Measurements from ENCODE around the gene IL20RA.
A peak's percentile ranks its signal among the peaks of the same experiment; 100 is the strongest.
"Not testable (repeated sequence)": the region's sequence is repeated elsewhere in the genome, so short reads cannot be mapped to it uniquely, and the experiment has no call there.

IL20RA gene

DNA sequence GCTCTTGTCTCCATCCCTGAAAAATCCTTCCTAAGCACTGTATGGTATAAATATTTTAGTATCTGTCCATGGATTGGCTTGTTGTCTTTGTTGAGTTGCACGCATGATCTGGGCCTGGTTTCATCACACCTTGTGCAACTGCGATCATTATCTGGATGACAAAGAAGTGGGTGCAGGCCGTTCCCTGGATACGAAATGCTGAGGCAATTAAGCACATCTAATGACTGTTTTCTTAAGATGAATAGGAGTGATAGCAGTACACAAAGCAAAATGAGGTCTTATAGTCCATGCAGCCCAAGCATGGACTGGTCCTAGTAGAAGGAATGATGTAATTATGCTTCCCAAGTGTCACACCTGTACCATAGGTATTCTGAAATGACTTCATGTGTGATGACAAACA lies 74.8 kb downstream of the IL20RA start:
- ATAC-seq (no peak), DNase-seq (no peak)

DNA sequence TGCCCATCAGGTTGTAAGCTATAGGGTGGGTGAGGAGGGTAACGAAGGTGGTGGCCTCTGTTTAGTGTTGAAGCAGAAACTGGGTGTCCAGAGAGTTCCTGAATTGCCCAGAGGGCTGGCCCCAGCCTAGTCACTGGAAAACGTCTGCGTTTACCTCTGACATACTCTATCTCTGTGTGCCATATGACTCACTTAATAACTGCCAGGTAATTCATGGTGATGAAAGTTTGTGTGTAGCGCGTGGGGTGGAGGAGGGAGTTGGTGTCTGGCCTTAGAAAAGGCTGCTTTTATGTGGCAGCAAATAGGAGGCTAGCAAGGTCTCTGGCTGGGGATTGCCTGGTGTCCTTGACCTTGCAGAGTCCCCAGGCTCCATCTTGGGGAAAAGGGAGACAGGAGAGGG lies 75.3 kb downstream of the IL20RA start:
- ATAC-seq = no peak
- no peak for DNase-seq

DNA sequence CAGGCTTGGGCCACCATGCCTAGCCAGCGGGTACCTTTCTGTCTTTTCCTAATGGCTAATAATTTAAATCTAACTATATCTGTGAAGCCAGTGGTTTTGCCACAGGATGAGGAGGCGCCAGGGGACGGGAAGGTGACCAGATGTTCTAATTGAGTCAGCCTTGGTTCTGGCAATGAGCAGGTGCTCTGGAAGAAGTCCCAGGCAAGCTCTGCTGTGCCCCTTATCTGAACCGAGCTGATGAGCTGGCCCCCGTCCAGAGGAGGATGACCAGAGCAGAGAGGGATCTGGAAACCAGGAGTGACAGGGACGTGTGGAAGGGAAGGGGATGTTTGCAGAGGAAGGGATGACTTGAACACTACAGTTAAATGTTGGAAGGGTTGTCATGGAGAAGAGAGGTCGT lies 75.9 kb downstream of the IL20RA start:
- ATAC-seq = no peak
- DNase-seq = no peak

DNA sequence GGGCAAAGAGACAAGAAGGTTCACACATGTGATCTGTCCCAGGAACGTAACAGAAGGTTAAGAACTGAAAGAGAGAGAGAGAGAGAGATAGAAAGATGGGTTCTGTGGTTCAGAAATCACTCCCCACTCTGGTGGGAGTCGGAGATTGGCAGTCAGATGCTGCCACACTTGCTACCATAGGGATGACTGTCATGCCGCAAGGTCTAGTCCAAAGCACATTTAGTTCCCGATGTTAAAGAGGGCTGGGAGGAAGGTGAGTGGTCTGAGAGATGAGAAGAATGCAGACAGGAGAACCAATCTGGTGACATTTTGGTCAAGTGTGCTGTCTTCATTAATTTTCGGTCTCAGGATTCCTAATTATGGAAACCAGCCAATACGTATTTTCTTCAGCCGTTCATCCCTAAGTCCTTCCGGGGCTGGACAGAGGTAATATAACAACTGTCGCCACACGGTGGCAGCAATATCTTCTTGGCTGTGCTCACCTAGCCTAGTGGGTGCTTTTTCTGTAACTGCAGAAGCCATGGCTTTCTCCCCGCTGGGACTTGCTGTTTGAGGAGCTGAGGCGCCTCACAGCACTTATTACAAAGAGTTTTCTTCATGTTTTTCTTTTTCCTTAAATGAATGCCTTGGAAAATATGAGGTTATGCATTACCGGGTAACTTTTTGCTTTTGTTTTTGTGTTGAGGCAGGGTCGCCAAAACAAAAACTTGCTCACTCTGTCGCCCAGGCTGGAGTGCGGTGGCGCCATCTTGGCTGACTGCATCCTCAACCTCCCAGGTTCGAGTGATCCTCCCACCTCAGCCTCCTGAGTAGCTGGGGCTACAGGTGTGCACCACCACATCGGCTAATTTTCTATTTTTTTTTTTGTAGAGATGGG lies 76.7 kb downstream of the IL20RA start:
- ATAC-seq (peak; percentile 82), DNase-seq (peak; percentile 73)

DNA sequence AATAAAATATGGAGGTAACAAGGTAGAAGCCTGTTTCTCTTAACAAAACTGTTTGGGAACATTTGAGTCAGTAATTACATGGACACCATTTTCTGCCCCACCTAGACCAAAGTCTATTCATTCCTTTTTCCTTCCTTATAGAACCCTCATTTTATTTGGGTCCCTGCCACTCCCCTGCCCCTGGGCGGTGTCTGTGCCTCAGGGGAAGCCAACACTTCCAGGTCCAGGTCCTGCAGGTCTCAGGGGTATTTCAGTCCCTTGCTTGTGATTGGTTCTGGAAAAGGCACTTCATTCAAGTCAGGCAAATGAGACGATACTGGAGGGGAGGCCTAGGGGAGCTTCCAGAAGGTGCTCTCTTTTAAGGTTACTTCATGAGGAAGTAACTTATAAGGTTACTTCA lies 80.4 kb downstream of the IL20RA start:
- DNase-seq (no peak), ATAC-seq (no peak)

DNA sequence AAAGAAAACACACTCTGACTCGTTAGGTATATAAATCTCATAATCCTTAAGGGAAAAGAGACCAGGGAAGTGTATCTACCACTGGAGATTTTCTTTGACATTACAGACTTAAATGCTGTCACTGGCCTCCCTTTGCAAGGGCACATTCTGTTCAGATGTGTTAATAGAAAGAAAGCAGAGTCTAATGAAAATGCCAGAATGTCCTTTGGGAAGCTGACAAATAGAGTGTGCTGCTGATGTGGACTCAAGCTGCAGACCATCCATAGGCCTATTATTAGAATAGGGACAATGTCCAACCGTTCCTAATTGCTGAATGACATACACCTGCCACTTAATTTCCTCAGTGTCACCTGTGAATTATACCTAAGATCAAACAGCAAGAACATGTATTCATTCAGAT lies 81.5 kb downstream of the IL20RA start:
- ATAC-seq (no peak), DNase-seq (no peak)

DNA sequence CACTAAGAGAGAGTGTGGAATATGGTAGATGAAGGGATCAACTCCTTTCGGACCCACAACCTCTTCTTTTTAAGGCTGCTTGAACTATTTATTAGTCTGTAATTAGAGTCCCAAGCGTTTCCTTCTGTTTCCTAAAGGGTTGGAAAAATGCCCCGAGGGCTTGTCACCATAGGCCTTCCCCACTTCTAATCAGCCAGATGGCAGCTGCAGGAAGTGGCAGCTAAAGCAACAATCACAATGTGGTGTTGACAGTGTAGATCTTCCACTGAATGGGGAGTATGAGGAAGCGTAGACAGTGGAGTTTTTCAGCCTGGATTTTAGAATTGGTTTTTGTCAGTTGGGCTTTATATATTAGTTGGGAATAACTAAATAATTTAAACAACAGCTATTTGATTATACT lies 82.1 kb downstream of the IL20RA start:
- ATAC-seq (no peak), DNase-seq (no peak)

DNA sequence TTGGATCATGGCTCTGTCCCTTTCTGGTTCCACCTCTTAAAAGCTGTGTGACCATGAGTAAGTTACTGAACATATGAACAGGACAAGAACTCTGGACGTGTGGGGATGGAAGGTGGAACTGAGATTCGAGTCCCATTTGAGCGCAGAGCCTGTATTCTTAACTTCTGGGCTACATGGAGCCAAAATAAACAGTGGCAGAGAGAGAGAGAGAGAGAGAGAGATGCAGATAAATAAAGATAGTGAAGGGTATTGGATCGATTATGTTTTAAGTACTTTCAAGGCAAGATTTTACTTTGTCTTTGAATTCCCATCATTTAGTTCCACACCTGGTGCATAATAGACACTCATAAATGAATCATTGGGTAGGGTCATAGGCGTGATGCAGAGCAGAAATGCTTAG lies 82.9 kb downstream of the IL20RA start:
- ATAC-seq = no peak
- DNase-seq = no peak

DNA sequence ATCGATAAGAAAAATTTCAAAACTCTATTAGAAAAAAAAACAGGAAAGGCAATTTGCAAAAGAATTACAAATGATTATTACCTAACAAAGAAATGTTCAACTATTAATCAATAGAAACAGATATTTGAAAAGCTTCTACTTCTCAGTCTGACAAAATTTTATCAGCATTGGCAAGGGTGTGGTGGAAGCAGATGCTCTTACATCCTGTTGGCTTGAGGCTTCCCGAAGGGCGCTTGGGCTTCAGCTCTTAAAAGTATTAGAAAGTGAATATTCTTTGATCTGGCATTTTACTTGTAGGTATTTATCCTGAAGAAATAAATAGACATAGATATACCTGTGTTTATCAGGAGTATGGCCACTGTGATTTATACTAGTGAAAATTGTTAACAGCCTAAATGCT lies 84.0 kb downstream of the IL20RA start:
- ATAC-seq (no peak), DNase-seq (no peak)

DNA sequence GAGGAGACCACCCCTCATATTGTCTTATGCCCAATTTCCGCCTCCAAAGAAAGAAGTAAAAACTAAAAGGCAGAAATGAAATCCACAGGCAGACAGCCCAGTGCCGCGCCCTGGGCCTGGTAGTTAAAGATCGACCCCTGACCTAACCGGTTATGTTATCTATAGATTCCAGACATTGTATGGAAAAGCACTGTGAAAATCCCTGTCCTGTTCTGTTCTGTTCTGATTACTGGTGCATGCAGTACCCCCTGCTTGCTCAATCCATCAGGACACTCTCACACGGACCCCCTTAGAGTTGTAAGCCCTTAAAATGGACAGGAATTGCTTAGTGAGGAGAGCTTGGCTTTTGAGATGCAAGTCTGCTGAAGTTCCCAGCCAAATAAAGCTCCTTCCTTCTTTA lies 84.8 kb downstream of the IL20RA start:
- not testable (repeated sequence) for DNase-seq, ATAC-seq

DNA sequence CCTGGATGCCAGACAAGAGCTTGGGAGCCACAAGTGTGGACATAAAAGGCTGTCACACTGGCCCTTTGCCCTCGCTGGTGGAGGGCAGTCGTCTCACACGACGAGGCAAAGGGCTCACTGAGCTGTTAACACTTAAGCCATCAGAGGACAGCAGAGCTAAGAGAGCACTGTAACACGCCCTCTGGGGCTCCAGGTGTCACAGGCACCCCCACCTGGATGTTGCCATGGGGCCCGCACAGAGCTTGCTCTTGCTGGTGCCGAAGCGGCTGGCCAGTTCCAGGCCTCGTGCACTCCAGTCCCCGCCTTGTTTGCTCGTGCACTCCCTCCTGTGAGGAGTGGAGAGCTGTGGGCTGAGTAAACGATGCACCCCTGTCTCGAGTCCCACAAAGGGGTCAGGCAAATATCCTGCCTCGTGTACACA lies 85.3 kb downstream of the IL20RA start:
- ATAC-seq = no peak
- no peak for DNase-seq

DNA sequence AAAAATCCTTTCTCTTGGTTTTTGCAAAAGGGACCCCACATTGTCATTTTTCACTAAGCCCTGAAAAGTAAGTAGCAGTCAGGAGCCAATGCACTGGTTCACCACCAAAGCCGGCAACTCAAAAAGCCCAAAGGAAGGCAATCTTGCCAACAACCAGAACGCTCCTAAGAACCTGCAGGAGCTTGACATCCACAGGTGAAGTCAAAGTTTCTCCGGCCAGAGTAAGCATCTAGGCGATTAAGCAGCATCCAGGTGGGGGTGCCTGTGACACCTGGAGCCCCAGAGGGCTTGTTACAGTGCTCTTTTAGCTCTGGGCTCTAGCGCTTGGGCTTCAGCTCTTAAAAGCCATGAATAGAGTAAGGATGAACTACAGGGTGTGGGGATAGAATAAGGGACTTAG lies 86.6 kb downstream of the IL20RA start:
- ATAC-seq (no peak), DNase-seq (no peak)

DNA sequence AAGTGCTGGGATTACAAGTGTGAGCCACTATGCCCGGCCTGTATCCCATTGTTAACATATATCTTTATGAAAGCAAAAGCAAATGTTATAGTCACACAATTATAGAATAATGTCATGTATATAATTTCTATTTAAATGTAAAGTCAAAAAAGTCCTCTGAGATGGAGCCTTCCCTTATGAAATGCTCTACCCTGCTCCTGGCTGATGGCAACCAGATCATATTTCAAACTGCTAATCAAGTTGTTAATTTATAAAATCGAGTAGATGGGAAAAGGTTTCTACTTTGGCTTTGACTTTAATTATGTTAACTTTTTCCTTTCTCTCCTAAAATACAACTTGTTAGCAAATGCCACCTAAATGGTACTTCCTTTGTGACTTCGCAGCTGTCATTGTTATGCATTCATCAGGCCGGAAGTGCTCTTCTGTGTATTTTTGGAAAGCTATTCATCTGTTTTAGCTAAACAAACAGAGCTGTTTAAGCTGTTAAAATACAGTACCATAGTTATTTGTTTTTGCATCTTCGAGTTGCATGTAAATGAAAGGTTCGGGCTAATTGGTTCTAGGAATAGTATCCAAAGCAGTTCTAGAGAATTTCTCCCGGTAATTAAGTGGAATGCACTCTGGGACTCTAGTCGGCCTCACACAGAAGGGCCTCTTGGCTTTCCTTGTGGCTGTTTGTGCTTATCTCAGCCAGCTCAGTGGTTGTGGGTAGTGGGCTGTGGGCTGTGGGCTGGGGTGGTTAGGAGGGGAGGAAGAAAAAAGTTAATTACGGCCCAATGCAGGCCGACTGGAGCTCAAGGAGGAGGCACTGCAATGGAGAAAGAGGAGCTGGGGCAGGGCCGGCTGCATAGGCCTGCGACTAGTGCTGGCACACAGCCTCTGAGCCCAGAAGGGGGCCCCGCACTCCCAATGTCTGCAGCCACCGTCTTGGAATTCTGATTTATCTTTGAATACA lies 87.9 kb downstream of the IL20RA start:
- ATAC-seq (peak; percentile 23), DNase-seq (no peak)

DNA sequence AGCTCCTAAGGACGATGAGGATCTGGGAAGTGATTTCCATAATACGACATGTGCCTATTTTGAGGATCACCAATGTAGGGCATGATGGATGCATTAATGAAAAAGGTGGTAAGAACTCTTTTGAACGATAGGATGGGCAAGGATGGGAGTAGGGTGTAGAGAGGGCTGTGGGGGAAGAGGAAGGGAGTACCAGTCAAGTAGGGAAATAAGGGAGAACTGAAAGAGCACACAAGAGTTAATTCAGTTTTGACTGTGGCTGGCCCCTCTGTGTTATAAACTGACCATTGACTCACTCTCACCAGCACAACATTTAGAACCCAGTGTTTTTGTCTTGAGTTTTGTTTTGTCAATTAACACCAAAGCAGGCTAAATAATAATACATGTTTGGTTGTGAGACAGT lies 89.6 kb downstream of the IL20RA start:
- no peak for ATAC-seq
- DNase-seq = no peak

DNA sequence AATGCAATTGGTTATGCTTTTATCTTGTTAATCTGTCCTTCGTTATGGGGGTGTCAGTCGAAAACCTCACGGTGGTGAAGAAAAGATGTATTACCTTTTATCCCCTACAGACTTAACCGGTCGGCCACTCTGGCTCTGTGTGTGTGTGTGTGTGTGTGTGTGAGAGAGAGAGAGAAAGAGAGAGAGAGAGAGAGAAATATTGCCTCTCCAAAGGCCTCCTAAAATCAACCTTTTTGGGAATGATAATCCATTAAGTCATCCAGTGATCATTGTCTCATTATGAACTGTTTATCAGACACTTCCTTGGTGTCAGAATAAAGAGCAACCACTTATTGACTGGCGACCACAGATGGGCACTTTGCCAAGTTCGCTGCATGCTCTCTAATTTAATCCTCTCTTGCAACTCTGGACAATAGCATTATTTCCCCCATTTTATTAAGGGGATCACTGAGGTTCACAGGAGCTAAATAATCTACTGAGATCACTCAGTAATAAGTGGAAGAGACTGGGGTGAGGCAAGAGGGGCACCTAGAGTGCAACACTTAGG lies 92.0 kb downstream of the IL20RA start:
- no peak for DNase-seq
- ATAC-seq = no peak

DNA sequence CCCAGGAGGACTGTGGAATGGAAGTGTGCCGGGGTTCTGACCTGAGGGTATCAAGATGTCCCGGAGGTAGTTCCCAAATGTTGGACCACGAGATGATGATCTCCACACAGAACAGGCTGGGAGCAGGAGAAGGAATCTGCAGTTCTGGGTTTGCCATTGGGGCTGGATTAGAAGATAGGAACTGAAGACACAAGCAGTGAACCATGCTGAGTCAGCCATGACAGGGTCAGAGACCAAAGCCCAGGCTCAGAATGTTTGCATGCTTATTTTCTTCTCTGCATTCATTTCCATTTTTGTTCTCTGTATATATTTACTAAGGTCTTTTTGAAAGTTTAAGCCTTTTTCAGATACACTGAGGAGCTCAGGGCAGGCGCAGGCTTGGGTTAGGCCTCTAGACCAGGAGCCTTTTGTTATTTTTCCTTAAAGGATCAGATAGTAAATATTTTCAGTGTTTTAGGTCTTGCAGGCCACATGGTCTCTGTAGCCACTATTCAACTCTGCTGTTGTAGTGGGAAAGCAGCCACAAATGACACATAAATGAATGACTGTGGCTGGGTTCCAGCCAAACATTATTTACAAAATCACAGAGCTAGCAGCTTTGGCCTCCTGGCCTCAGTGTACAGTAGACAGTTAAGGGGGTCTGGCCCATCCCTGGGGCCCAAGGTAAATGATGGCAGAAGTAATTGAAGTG lies 94.2 kb downstream of the IL20RA start:
- ATAC-seq = no peak

More for the DNA sequence above, 94.2 kb downstream of the IL20RA start:
- no peak for DNase-seq

Measured in stimulated activated naive CD8-positive, alpha-beta T cell treated with anti-CD3 and anti-CD28 coated beads, Interleukin-15, Interleukin-2, amounts not matched to agents 100 U/mL and 50 U/mL, for 24 hours (primary cell).